ENCODE results near the gene AATK.

DNA sequence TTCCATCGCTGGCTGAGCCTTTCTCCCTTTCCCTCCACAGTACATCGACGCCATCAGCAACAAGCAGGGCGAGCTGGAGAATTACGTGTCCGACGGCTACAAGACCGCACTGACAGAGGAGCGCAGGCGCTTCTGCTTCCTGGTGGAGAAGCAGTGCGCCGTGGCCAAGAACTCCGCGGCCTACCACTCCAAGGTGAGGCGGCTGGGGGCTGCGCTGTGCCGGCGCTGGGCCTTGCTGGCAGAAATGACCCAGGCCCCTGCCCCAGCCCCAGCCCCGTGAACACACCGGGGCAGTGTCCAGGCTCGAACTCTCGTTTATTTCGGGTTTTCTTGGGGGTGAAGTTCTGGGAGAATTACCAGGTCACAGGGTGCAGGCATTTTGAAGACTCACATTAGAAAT lies 66.1 kb downstream of the AATK start:
- TF ChIP-seq, protein P1, sequence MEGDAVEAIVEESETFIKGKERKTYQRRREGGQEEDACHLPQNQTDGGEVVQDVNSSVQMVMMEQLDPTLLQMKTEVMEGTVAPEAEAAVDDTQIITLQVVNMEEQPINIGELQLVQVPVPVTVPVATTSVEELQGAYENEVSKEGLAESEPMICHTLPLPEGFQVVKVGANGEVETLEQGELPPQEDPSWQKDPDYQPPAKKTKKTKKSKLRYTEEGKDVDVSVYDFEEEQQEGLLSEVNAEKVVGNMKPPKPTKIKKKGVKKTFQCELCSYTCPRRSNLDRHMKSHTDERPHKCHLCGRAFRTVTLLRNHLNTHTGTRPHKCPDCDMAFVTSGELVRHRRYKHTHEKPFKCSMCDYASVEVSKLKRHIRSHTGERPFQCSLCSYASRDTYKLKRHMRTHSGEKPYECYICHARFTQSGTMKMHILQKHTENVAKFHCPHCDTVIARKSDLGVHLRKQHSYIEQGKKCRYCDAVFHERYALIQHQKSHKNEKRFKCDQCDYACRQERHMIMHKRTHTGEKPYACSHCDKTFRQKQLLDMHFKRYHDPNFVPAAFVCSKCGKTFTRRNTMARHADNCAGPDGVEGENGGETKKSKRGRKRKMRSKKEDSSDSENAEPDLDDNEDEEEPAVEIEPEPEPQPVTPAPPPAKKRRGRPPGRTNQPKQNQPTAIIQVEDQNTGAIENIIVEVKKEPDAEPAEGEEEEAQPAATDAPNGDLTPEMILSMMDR (IDR thresholded peaks at IDR 0.05) = no peak
- TF ChIP-seq POLR2A (IDR thresholded peaks at IDR 0.05) = no peak
- TF ChIP-seq POLR2AphosphoS5 (IDR thresholded peaks at IDR 0.05) = no peak

All from upper lobe of left lung (tissue), 4 donors.